ENCODE measurements around the gene SIX5. TPM values are rescaled to one million over a fixed set of nuclear protein-coding genes. Genes with fewer than 3 reads are reported as not detected.

Gene SIX5
- total RNA-seq, result 10 to 100 TPM; 16.8 to 24.5 (median 21.3) TPM
- polyA plus RNA-seq, result 10 to 100 TPM; 15.5 to 29.3 TPM
- long read RNA-seq, donor 1, partial matches to known transcripts, result 2 of 23 reads
- long read RNA-seq, donor 1, other reads (novel, unspliced or antisense), result 17 of 23 reads
- long read RNA-seq, donor 2, partial matches to known transcripts, result 1 of 18 reads
- long read RNA-seq, donor 2, other reads (novel, unspliced or antisense), result 16 of 18 reads
- long read RNA-seq, donor 3, transcript SIX5-205 (3 exons, 2,943 nt), result major isoform, 5 of 12 reads
- long read RNA-seq, donor 3, partial matches to known transcripts, result 2 of 12 reads
- long read RNA-seq, donor 3, other reads (novel, unspliced or antisense), result 4 of 12 reads

- intact Hi-C loops (cut with DNase I), result loop anchor here in 6 of 10 donors (1.0 to 5.0 kb wide), 6 partner anchors 24 to 77 kb away; partner anchors contain the start of genes DMWD (in 2 of the 6), QPCTL (in 2 of the 6), SNRPD2 (in 2 of the 6) and FBXO46 (in 1 of the 6)
- ATAC-seq (peak; percentile 53 to 76 (median 67)), DNase-seq (peak; percentile 98 to 100)
- Histone ChIP-seq H3K27me3 (peaks cover 0 to 80% (median 0%) of the 10 kb centered on the region in 7 donors), H3K4me1 (peaks cover 30 to 63% (median 42%) of the 10 kb centered on the region in 9 donors), H3K27ac (peak within 1 kb of the TSS; percentile 83 to 100 (median 96)), H3K36me3 (peaks cover 0 to 37% (median 3%) of the 10 kb centered on the region in 9 donors), H3K9me3 (no peaks in the 10 kb centered on the region), H3K4me3 (peak within 1 kb of the TSS; percentile 75 to 94 (median 86))
- no peak for TF ChIP-seq CTCF (IDR thresholded peaks at IDR 0.05)
- WGBS, 2 donors, result 0 to 1% methylated on average over 70 of the region's 70 CpGs
Measured at GRCh38 chr19:45768984-45769782, at the start of gene SIX5. SIX5 (minus strand) TSS chr19:45769252; CDS start chr19:45768844, 408 bp downstream.

GRCh38 chr19:45817725-45818301, 48.8 kb upstream of the SIX5 start:
- TF ChIP-seq CTCF (IDR thresholded peaks at IDR 0.05), result no peak
- no peak overlapping the region for H3K4me3 ChIP-seq
- 78 to 81% methylated on average over 19 of the region's 19 CpGs for WGBS, 2 donors
- H3K9me3 ChIP-seq, result no peaks in the 10 kb centered on the region
- intact Hi-C loops (cut with DNase I), result loop anchor here in 4 of 10 donors (5.0 to 10.0 kb wide), 4 partner anchors 59 to 199 kb away; partner anchors contain the start of gene IRF2BP1 (in 1 of the 4)
- H3K27me3 ChIP-seq, result peaks cover 0 to 36% (median 0%) of the 10 kb centered on the region in 7 donors
- peaks cover 0 to 31% (median 22%) of the 10 kb centered on the region in 9 donors for H3K4me1 ChIP-seq
- no peak for DNase-seq
- ATAC-seq, result peak in 4 of 8 donors; percentile 2 to 12 (median 3)
- peaks cover 0 to 35% (median 6%) of the 10 kb centered on the region in 9 donors for H3K36me3 ChIP-seq
- no peak overlapping the region for H3K27ac ChIP-seq

- H3K36me3 ChIP-seq, result peaks cover 0 to 28% (median 0%) of the 10 kb centered on the region in 9 donors
- 24% methylated on average over 24 of the region's 24 CpGs for WGBS, 2 donors
- no peaks in the 10 kb centered on the region for H3K9me3 ChIP-seq
- intact Hi-C loops (cut with DNase I), result loop anchor here in 4 of 10 donors (5.0 to 10.0 kb wide), 4 partner anchors 60 to 200 kb away; partner anchors contain the start of gene IRF2BP1 (in 1 of the 4)
- no peak overlapping the region for H3K4me3 ChIP-seq
- H3K4me1 ChIP-seq, result peaks cover 0 to 31% (median 22%) of the 10 kb centered on the region in 9 donors
- ATAC-seq (peak; percentile 79 to 94 (median 90)), DNase-seq (peak; percentile 94)
- H3K27ac ChIP-seq, result peak overlapping the region in 2 of 10 donors; percentile 32 to 44
- peak; percentile 94 to 99 (median 98) for TF ChIP-seq CTCF (IDR thresholded peaks at IDR 0.05)
- peaks cover 0 to 36% (median 0%) of the 10 kb centered on the region in 7 donors for H3K27me3 ChIP-seq
Measured at GRCh38 chr19:45817010-45817724, 48.1 kb upstream of the SIX5 start.

Data from heart right ventricle (tissue), 16 donors.